Kidney (tissue), 14 donors: ENCODE data around the gene MEF2C. TPM values are rescaled to one million over a fixed set of nuclear protein-coding genes. Genes with fewer than 3 reads are reported as not detected.

Experiments
- DNase-seq, 5 donors: peaks; one replicate each; pipeline ENCODE4 v3.0.0-alpha.2; 2013 to 2020
- FAIRE-seq: peaks from 2 replicates; lab custom pipeline; 2012; peaks lifted over from hg19 to GRCh38; lab: Jason Lieb, UNC
- H3K27ac ChIP-seq, 2 donors: one replicate each; pipeline ENCODE4 v1.7.0; 2013; ENCODE audit warnings: low read depth in 2 of 2, low read length in 2 of 2, inconsistent platforms in 1 of 2
- H3K27me3 ChIP-seq: one replicate; pipeline ENCODE4 v1.7.1; 2013; ENCODE audit warnings: low read length, inconsistent platforms; ENCODE audit not compliant: control insufficient read depth, insufficient read depth
- H3K36me3 ChIP-seq, 3 donors: one replicate each; pipeline versions ENCODE4 v1.7.0 to v1.7.1; 2013; ENCODE audit warnings: low read length in 3 of 3, control low read depth in 1 of 3, inconsistent platforms in 1 of 3; ENCODE audit not compliant: insufficient read depth in 3 of 3, control insufficient read depth in 2 of 3
- H3K4me1 ChIP-seq, 3 donors: one replicate each; pipeline versions ENCODE4 v1.7.0 to v1.7.1; 2013; ENCODE audit warnings: low read length in 3 of 3, inconsistent platforms in 1 of 3, low read depth in 1 of 3; ENCODE audit not compliant: control insufficient read depth in 2 of 3, insufficient read depth in 2 of 3
- H3K4me3 ChIP-seq, 3 donors: one replicate each; pipeline versions ENCODE4 v1.7.0 to v1.8.1; 2013; ENCODE audit warnings: low read length in 3 of 3, control low read depth in 1 of 3, inconsistent platforms in 1 of 3
- H3K9ac ChIP-seq, 3 donors: one replicate each; pipeline versions ENCODE4 v1.7.0 to v1.7.1; 2013; ENCODE audit warnings: low read length in 3 of 3, control low read depth in 1 of 3, inconsistent platforms in 1 of 3
- H3K9me3 ChIP-seq, 3 donors: one replicate each; pipeline versions ENCODE4 v1.7.0 to v1.7.1; 2013; ENCODE audit warnings: low read length in 3 of 3, control low read depth in 1 of 3, inconsistent platforms in 1 of 3; ENCODE audit not compliant: control insufficient read depth in 2 of 3, insufficient read depth in 1 of 3
- CTCF ChIP-seq: IDR thresholded peaks from 3 replicates; pipeline ENCODE4 v1.5.1; 2012; ENCODE audit warnings: mild to moderate bottlenecking, moderate library complexity, borderline replicate concordance; ENCODE audit not compliant: insufficient read depth; ENCODE audit errors: extremely low read depth
- intact Hi-C: fragments of 100-400 bp; cut with DNase I; formaldehyde crosslinking; loops from one replicate; pipeline ENCODE4 v1.11.1; 2022
- polyA plus RNA-seq: library from polyadenylated mRNA; stranded (reverse); fragments of 350-450 nt; fragmentation: Illumina TruSeq; extraction: RNeasy Lipid Tissue Mini Kit (QIAGEN cat#74804); gene quantifications from one replicate; pipeline ENCODE4 v1.2.3, GENCODE V29; 2014; ENCODE audit warnings: low read depth, low replicate concordance; ENCODE audit not compliant: insufficient read depth
- total RNA-seq: library from RNA; stranded (reverse); fragmentation: NEBNext Ultra II Directional; extraction: Animal tissue kit (Norgen Biotek cat#: 25700); gene quantifications from one replicate; pipeline ENCODE4 v1.2.1, GENCODE V29; 2021
- donor health status: control.
- donor health status: control.
- donor health status: control.
- donor health status: control.
- donor health status: control.
- donor health status: DM: yes; HTN: yes; CAD: no.
- donor health status: Normal renal cell carcinoma (clear cell type).

Gene MEF2C
- total and polyA plus RNA-seq, 2 donors from 2014 or later: 5.3 to 75.4 TPM

GRCh38 chr5:88929385-88929784 is 46.4 kb upstream of the MEF2C start:
- H3K4me3 ChIP-seq: no peak overlapping the region
- TF ChIP-seq CTCF: no peak
- no peaks in the 10 kb centered on the region for H3K27me3 ChIP-seq
- intact Hi-C loops: no loop called here
- FAIRE-seq (no peak), DNase-seq (no peak)
- H3K36me3 ChIP-seq: no peaks in the 10 kb centered on the region
- no peak overlapping the region for H3K27ac ChIP-seq
- H3K9ac ChIP-seq: no peak overlapping the region
- no peaks in the 10 kb centered on the region for H3K9me3 ChIP-seq
- no peaks in the 10 kb centered on the region for H3K4me1 ChIP-seq

- Histone ChIP-seq H3K4me1 (no peaks in the 10 kb centered on the region), H3K9me3 (no peaks in the 10 kb centered on the region), H3K36me3 (no peaks in the 10 kb centered on the region), H3K27me3 (no peaks in the 10 kb centered on the region), H3K4me3 (no peak overlapping the region), H3K9ac (no peak overlapping the region), H3K27ac (no peak overlapping the region)
- DNase-seq (no peak), FAIRE-seq (no peak)
- intact Hi-C loops: no loop called here
- TF ChIP-seq CTCF: no peak
These were observed 43.8 kb upstream of the MEF2C start for GRCh38 chr5:88926774-88927173.

- H3K9me3 ChIP-seq: no peaks in the 10 kb centered on the region
- H3K27me3 ChIP-seq: no peaks in the 10 kb centered on the region
- no peaks in the 10 kb centered on the region for H3K36me3 ChIP-seq
- FAIRE-seq (no peak), DNase-seq (peak in 1 of 5 donors; percentile 16)
- no peak for TF ChIP-seq CTCF
- no peak overlapping the region for H3K4me3 ChIP-seq
- intact Hi-C loops: no loop called here
- no peaks in the 10 kb centered on the region for H3K4me1 ChIP-seq
- H3K27ac ChIP-seq: no peak overlapping the region
- no peak overlapping the region for H3K9ac ChIP-seq
These were observed 42.9 kb upstream of the MEF2C start for GRCh38 chr5:88925692-88926490.

- Histone ChIP-seq H3K36me3 (no peaks in the 10 kb centered on the region), H3K9me3 (no peaks in the 10 kb centered on the region), H3K27me3 (no peaks in the 10 kb centered on the region), H3K4me3 (no peak overlapping the region), H3K27ac (no peak overlapping the region), H3K4me1 (no peaks in the 10 kb centered on the region), H3K9ac (no peak overlapping the region)
- intact Hi-C loops: no loop called here
- DNase-seq (no peak), FAIRE-seq (no peak)
- TF ChIP-seq CTCF: no peak
These were observed 41.3 kb upstream of the MEF2C start for GRCh38 chr5:88924330-88924657.
